GM19397 (cell line): ENCODE measurements around the gene TBC1D1.
A peak's percentile ranks its signal among the peaks of the same experiment; 100 is the strongest.

Experiments used
- ATAC-seq: cut with Tn5 transposase; IDR thresholded peaks from one replicate; pipeline ENCODE4 v1.9.1; 2021; ENCODE audit warnings: mild to moderate bottlenecking, moderate library complexity; ENCODE audit not compliant: unreplicated experiment

The TBC1D1 gene

DNA sequence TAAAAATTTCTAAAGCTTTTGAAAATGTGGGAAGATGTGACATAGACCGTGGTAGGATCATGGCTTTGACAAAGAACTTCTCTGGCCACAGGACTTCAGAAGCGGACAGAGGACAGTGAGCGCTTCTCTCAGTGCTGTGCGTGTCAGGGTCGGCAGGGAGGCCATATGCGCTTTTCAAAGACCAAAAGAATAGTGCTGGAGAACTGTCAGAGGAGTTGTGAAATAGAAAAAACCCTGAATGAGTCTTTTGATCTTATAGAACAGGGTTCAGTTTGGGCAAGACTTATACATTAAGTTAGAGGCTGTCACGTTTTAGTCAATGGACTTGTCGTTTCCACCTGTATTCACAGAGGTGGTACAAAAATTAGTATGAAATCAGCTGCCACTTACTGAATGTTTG is 146.7 kb downstream of the TBC1D1 start:
- no peak for ATAC-seq

DNA sequence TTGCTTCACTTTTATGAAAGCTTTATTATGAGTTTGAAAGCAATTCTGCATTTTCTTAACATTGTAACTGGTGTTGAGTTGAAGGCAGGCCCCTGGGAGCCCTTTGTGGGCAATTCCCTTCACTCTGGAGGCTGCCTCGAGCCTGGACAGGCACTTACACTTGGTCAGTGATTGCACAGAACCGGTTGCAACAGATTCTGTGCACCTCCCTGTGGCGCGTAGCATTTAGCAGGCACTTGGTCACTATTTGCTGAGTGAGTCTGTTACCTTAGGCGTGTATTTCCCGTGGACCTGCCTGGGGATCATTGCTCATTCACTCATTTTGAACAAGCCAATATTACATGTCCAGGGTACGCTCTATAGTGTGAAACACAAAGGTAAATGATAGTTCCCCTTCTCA is 149.7 kb downstream of the TBC1D1 start:
- no peak for ATAC-seq

DNA sequence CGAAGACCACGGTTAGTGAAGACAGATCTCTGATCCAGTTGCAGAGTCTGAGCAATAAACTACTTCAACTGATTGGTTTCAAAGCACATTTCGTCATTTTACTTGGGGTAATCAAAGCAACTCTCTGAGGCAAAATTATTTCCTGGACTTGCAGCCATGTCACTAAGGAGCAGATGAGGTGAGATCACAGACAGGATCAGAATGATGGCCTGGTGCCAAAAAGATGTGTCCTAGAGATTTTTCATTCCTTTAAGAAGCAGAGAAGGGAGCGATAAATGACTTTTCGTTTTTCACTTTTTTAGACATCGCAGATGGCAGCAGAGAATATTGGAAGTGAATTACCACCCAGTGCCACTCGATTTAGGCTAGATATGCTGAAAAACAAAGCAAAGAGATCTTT is 153.2 kb downstream of the TBC1D1 start:
- ATAC-seq, result no peak

DNA sequence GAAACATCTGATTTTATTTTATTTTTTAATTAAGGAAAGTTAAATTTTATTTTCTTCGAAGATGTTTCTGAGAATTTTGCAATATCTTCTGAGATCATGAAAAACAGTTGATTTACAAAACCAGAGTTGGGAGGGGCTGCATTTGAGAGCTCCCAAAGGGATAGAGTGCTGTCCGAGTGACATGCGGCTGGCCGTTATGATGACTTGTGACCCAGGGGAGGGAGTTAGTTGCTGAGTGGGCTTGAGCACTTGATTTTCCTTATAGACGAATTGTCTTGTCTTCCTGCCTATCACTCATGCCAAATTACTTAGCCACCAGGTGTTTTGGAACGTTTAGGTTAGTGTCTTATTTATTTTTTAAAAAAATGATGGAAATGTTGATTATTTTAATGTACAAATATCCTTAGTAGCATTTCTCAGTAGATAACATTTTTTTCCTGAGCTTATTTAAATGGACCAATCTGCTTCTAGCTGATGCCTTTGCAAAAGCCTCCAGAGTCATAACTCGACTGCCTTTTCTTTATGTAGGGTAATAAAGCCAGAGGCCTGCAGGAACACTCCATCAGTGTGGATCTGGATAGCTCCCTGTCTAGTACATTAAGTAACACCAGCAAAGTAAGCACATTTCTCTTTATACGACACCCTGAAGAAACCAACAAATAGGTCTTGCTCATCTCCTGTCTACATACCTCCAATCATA is 154.6 kb downstream of the TBC1D1 start:
- ATAC-seq, result no peak

DNA sequence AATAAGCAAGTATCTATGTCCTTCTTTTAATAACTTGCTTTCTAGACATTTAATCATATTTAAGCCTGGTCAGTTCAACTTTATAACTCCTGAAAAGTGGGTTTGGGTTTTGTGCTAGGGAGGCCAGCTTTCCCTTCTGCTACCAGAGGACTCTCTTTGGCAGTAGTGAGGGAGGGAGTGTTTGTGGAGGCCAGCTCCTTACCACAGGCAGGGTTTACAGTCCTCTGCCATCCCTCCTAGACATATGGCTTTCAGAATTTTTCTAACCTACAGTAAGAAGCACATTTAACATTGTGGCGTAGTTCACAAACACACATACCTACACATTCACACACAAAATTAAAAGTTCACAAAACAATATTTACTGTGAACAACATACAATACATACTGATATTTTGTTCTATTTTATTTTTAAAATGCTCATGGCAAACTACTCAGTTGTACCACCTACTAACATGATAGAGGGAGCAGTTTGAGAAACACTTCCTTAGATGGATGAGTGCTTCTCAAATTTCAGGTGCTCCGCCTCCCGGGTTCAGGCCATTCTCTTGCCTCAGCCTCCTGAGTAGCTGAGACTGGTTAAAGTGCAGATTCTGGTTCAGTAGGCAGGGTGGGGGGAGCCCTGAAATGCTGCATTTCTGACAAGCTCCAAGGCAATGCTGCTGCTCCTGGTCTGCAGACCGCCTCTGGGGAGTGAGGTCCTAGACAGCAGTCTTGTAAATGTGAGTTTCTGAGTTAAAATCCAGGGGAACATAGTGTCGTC is 156.0 kb downstream of the TBC1D1 start:
- ATAC-seq, result no peak

DNA sequence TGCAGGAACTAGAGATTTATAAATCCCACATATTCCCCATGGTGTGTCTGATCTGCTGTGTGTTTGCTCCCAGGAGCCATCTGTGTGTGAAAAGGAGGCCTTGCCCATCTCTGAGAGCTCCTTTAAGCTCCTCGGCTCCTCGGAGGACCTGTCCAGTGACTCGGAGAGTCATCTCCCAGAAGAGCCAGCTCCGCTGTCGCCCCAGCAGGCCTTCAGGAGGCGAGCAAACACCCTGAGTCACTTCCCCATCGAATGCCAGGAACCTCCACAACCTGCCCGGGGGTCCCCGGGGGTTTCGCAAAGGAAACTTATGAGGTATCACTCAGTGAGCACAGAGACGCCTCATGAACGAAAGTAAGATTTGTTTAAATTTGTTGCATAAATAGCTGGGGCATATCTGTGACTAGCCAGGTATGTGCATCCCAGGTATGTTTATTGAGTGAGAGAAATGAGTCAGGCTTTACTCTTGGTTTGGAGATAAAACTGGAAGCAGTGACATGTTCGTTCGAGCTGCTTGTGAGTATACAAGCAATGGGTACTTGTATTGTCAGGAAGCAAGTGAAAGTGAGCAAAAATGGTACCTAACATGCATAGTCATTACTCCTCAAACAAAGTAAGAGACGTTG is 158.8 kb downstream of the TBC1D1 start:
- ATAC-seq, result no peak

DNA sequence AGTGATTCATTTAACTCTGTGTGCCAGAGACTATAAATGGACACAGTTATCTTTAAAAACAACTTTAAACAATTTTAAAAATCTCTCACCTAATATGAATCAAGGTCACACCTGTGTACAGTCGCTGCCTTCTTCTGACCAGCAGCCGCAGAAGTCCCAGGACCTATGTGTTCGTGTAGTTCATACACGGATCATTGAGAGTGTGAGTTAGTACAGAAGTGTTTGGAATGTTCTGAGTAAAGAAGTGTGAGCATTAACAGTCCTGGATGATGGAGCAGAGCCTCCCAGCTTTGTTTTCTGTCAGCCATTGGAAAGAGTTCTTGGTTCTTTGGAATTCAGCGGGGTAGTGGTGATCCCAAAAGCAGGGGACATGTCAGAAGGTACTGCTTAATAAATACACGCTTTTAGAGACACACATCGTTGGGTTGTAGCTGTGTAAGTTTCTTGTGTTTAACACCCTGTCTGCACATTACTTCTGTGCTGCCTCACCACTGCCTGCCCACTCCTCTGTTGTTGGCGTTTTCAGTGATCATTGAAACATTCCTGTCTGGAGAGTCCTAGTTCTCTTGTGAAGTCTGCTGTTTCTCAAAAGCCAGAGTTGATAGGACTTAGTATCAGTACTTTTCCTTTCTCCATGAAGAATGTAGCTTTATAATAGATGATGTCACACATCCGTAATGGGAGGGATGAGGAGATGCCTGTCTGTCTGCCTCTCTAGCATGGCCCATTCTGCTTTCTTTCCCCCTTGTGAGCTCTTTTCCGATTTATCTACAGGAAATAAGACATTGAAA is 159.9 kb downstream of the TBC1D1 start:
- no peak for ATAC-seq

DNA sequence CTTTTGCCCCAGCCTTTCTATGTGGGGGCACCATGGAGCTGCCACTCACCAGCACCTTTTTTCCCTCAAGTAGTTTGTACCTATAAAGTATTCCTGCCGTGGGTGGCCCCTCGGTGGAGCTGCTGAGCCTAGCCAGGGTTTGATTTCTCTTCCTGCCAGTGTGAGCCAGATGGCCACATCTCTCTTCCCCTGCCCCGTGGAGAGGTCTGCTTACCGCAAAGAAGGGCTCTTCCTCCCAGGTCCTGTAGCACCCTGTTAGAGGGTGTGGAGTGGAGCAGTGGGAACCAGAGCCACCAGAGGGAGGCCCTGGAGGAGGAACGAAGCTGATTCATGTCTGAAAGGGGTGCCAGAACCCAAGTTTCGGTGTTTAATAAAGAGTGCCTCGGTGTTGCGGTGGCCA is 164.7 kb downstream of the TBC1D1 start:
- ATAC-seq, result no peak

DNA sequence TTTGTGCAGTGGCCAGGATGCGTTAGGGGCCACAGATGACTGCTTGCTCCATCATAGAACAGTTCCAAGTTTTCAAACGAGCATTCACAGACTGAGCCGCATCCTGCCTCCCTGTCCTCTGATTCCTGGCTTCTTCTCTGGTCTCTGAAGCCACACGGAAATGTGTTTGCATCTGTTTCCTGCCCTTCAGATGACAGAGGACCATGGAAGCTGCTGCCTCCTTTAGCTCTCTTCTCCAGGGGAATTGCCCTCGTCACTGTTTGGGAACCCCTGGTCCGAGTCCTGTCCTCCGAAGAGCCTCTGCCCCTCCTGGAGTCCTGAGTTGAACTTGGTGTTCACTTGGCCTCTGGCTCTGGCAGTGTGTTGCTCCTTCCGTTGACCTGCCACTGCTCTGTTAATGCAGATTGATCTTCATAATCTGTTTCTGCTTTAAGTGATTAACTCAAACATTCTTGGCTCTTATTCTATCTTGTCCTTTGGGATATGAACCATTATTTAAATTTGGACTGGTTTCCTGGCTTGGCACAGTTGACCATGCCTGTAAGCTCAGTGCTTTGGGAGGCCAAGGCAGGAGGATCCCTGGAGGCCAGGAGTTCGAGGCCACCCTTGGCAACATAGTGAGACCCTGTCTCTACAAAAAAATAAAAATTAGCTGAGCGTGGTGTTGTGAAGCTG is 165.3 kb downstream of the TBC1D1 start:
- no peak for ATAC-seq

DNA sequence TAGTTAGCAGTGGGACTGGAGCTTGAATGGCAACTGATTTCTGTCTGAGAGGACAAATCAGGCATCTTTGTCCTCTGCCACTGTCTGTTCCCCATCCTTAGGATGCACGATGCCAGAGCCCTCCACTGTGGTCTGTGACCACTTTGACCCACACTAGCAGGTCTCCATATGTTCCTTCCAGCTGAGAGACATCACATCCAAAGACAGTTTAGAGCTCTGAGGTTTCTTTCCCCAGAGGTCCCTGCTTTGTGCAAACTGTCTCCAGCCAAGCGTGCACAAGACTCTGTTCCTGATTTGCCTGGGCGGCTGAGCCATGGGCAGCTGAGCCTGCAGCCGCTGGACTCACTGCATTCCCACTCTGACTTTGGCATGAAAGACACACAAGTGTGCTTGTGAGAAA is 167.3 kb downstream of the TBC1D1 start:
- no peak for ATAC-seq

DNA sequence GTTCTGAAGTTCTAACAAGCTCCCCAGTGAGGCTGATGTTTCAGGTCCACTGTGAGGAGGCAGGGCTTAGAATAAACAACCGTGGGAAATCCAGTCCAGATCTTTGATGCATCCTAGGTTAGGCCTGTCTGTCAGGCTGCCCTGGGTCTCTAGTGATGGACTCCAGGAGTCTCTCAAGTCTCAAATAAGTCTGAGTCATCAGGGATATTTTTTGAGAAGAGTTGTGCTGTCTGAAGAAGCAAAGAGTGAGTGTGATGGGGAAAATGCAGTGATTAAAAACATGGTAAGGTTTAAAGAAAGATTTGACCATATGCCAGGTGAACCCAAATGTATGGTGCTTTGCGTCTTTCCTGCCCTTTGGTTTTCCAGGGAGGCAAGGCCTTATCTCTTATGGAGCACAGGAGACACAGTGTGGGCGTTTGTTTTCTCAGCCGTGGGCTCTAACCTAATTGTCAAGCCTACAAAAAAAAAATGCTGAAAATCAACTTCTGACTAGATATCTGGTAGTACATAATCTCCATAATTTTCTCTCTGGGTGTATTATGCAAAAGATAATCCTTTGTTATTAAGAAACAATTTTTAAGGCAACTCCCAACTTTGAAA is 170.0 kb downstream of the TBC1D1 start:
- ATAC-seq, result no peak

DNA sequence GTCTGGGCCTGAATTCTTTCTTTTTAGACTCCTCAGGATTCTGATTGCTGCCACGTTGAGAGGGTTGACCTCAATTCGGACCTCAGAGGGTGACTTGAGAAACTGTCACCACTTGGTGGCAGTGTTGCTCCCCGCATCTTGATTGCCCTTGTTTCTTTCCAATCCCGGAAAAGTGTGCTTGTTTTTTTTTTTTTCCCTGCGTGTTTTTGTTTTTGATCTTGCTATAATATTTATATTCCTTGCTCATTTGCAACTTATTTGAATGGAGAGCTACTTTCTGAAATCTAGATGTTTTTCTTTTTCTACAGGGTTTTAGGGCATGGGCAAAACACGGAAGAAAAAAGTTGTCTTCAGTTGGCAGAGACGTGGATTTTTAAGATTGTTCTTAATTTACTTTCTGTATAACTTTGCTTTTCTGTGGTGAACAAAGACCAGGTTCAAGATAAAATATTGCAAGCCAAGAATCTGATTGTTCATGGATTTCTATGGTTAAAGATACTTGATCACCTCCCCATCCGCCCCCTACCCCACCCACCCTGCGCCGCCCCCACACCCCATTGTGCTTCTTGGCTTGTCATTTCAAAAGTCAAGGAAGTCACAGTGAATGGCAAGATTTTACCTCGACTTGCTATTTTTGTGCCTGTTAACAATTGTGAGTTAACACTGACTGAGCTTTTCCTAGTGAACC is 171.3 kb downstream of the TBC1D1 start:
- ATAC-seq, result peak; percentile 66

DNA sequence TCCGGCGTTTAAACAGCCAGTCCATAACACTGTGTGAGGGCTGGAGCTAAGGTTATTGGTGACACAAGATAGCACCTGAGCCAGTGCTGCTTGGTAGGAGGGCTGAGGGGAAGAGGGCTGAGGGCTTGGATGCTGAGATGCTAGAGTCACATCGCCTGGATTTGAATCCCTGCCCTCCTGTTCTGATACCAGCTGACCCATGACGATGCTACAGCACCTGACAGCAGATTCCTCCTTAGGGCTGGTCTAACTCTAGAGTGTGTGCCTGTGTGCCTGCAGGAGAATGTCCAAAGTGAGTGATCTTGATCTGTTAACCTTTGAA is 171.9 kb downstream of the TBC1D1 start:
- ATAC-seq, result no peak

DNA sequence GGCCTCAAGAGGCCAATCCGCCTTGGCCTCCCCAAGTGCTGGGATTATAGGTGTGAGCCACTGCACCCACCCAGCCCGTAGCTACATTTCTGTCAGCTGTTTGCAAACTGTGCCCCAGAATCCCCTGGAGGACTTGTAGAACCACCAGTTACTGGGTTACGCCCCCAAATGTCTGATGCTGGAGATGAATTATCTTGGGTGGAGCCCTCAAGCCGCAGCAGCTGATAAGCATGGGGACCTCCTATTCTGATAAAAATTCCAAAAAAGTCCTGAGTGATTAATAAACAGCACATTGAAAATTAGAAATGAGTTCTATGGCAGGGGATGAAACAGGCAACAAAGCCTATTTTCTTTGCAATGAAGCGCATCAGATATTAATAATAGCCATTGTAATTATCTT is 174.3 kb downstream of the TBC1D1 start:
- ATAC-seq, result no peak

DNA sequence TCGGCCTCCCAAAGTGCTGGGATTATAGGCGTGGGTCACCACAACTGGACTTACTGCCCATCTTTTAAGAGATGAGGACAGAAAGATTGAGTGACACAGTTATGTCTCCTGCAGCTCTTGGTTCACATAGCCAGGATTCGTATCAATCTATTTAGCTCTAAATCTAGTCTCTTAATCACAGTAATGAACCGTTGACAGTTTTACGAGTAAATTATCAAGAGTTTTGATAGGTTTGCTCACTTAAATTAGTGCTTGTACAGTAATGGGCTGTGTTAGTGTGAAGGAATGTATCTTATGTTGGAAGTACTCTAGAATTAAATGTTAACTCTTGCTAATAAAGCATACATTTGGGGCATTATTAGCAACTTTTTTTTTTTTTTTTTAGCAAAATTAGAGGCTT is 175.0 kb downstream of the TBC1D1 start:
- ATAC-seq, result no peak

DNA sequence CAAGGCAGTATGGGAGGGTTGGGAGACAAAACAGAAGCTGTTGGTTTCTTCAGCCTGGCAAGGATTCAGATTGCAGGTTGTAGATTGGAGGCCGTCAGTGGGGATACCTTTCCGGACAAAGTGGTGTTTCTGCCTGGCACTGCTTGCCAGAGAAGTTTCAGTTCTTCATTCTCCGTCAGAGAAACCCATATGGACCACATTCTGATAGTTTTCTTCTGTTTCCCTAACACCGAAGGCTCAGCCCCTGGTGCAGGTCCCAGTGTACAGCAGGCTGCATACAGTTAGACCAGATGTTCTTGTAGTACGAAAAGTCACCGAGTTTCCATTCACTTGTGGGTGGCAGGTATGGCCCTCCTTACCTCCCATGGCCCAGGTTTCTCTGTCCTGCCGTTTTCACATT is 176.6 kb downstream of the TBC1D1 start:
- ATAC-seq, result no peak

DNA sequence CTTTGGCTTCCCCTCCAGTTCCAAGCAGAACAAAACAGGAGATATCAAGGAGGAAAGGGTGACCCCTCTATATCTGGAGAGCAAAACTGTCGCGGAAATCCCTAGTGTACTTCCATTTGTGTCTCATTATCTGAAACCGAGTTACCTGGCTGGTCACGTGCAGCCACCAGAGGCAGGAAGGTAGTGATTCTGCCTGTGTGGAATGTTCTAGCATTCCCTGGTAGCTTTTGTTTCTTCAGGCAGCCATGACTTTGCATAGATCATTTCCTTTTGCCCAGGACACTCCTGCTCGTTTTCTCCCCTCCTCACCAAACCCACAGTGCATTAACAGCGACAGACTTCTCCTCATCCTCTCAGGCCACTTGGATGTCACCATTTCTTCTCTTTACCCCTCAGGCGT is 177.2 kb downstream of the TBC1D1 start:
- ATAC-seq, result no peak

DNA sequence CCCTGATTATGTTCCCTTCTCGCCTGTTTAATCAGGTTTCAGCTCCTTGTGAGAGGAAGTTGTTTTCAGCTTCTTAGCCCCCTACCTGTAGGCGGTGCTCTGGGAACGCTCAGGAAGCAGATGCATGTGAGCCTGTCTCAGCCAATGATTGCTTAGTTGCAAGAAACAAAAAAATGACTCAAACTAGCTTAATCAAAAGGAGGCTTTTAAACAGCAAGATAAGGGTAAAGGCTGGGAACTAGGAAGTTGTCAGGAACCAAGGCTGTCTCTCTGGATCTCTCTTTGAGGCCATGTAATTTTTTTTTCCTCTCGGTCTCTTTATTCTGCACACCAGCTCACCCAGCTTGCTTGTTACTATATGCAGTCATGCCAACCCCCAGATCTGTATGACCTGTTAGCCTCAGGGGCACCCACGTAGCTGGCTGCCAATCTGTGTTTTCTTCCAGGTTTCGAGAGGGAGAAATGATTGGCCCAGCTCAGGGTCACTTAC is 178.4 kb downstream of the TBC1D1 start:
- no peak for ATAC-seq

DNA sequence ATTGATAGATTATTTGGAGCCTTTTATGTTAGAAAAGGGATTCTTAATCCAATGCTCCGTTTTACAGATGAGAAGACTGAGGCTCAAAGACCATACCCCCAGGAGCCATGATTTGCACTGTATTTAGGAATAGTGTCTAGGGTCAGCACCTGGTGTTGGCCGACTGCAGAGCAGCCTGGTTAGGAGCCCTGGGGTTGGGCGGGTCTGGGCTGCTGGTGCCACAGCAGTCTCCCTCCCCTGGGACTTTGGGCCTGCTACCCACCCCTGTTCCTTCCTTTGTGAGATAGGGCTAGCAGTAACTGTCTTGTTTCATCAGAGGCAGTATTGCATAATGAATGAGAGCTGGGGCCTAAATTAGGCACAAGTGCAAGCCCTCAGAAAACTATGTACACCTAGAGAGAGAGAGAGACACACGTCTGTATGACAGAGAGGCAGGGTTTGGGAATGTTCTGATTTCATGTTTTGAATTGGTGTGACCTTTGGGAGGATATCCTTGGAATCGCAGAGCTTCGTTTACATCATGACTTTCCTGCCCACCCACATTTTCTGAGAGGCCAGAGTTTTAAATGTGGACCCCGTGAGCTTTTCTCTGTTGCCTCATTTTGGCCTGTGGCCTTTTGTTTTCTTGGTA is 181.0 kb downstream of the TBC1D1 start:
- ATAC-seq, result no peak
